GM18508 (cell line): Measurements from ENCODE around the gene DOCK4.
A peak's percentile ranks its signal among the peaks of the same experiment; 100 is the strongest.
"Not testable (repeated sequence)": the region's sequence is repeated elsewhere in the genome, so short reads cannot be mapped to it uniquely, and the experiment has no call there.

Experiments used
- ATAC-seq: cut with Tn5 transposase; IDR thresholded peaks from one replicate; pipeline ENCODE4 v1.9.1; 2021; ENCODE audit warnings: moderate number of reproducible peaks; ENCODE audit not compliant: insufficient read depth, unreplicated experiment

The DOCK4 gene

GRCh38 chr7:112138325-112138852 is 67.8 kb downstream of the DOCK4 start:
- ATAC-seq = no peak

GRCh38 chr7:112137141-112138101 is 68.8 kb downstream of the DOCK4 start:
- ATAC-seq = no peak

GRCh38 chr7:112136271-112137008 is 69.8 kb downstream of the DOCK4 start:
- no peak for ATAC-seq

- no peak for ATAC-seq
These were observed 70.4 kb downstream of the DOCK4 start for GRCh38 chr7:112135815-112136214.

- ATAC-seq = no peak
These were observed 72.2 kb downstream of the DOCK4 start for GRCh38 chr7:112134039-112134438.

GRCh38 chr7:112133328-112133727 is 72.9 kb downstream of the DOCK4 start:
- no peak for ATAC-seq

- no peak for ATAC-seq
These were observed 74.0 kb downstream of the DOCK4 start for GRCh38 chr7:112132051-112132694.

GRCh38 chr7:112130729-112131410 is 75.3 kb downstream of the DOCK4 start:
- ATAC-seq = no peak

GRCh38 chr7:112129655-112130323 is 76.4 kb downstream of the DOCK4 start:
- ATAC-seq = no peak

GRCh38 chr7:112128461-112129425 is 77.5 kb downstream of the DOCK4 start:
- not testable (repeated sequence) for ATAC-seq

- ATAC-seq = not testable (repeated sequence)
These were observed 78.2 kb downstream of the DOCK4 start for GRCh38 chr7:112128041-112128440.

- ATAC-seq = no peak
These were observed 80.9 kb downstream of the DOCK4 start for GRCh38 chr7:112125250-112125649.

- no peak for ATAC-seq
These were observed 82.0 kb downstream of the DOCK4 start for GRCh38 chr7:112124061-112124766.

GRCh38 chr7:112122798-112123197 is 83.4 kb downstream of the DOCK4 start:
- ATAC-seq = no peak

GRCh38 chr7:112122144-112122543 is 84.1 kb downstream of the DOCK4 start:
- no peak for ATAC-seq

GRCh38 chr7:112121318-112121717 is 84.9 kb downstream of the DOCK4 start:
- ATAC-seq = no peak

- ATAC-seq = peak; percentile 92
These were observed 85.4 kb downstream of the DOCK4 start for GRCh38 chr7:112120696-112121217.
